GM21367 (cell line): ENCODE results near the gene APEH.

ENCODE experiments used
- ATAC-seq: cut with Tn5 transposase; IDR thresholded peaks from one replicate; pipeline ENCODE4 v1.9.1; 2021; ENCODE audit not compliant: unreplicated experiment

Gene APEH

DNA sequence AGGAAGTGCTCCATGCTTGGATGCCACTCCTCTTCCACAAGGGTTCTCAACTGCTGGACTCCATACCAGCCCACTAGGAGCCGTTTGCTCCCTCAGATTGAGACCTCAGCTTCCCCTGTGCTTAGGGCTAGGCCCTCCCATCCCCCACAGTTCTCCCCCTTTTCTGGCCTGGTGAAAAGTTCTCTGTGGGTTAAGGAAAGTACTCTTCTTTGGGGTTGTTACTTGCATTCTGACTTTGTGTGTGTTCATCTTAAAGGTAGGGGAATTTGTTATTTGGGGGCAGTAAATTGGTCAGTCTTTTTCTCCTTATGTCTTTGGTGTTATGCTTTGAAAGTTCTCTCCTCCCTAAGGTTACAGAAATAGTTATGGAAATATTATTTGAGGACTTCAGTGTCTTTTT, 24.0 kb upstream of the APEH start:
- no peak for ATAC-seq

DNA sequence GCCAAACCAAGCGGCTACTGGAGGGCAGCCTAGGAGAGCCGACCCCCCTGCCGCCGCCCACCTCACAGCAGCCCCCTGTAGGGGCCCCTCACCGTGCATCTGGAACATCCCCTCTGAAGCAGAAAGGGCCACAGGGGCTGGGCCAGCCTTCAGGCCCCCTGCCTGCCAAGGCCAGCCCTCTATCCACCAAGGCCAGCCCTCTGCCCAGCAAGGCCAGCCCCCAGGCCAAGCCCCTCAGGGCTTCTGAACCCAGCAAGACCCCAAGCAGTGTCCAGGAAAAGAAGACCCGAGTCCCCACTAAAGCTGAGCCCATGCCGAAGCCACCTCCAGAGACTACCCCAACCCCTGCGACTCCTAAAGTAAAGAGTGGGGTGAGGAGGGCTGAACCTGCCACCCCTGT, 23.5 kb upstream of the APEH start:
- no peak for ATAC-seq

DNA sequence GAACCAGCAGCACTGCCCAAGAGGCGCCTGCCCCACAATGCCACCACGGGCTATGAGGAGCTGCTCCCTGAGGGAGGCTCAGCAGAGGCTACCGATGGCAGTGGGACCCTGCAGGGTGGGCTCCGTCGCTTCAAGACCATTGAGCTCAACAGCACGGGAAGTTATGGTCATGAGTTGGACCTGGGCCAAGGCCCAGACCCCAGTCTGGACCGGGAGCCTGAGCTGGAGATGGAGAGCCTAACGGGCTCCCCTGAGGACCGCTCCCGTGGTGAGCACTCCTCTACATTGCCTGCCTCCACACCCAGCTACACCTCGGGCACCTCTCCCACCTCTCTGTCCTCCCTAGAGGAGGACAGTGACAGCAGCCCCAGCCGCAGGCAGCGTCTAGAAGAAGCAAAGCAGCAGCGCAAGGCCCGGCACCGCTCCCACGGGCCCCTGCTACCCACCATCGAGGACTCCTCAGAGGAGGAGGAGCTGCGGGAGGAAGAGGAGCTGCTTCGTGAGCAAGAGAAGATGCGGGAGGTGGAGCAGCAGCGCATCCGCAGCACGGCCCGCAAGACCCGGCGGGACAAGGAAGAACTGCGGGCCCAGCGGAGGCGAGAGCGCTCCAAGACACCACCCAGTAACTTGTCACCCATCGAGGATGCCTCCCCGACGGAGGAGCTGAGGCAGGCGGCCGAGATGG, 21.8 kb upstream of the APEH start:
- no peak for ATAC-seq

DNA sequence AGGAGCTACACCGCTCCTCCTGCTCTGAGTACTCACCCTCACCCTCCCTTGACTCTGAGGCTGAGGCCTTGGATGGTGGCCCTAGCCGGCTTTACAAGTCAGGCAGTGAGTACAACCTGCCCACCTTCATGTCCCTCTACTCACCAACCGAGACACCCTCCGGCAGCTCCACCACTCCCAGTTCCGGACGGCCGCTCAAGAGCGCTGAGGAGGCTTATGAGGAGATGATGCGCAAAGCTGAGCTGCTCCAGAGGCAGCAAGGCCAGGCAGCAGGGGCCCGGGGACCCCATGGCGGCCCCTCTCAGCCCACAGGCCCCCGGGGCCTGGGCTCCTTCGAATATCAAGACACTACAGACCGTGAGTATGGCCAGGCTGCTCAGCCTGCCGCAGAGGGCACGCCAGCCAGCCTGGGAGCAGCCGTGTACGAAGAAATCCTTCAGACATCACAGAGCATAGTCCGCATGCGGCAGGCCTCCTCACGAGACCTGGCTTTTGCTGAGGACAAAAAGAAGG, 21.2 kb upstream of the APEH start:
- no peak for ATAC-seq

DNA sequence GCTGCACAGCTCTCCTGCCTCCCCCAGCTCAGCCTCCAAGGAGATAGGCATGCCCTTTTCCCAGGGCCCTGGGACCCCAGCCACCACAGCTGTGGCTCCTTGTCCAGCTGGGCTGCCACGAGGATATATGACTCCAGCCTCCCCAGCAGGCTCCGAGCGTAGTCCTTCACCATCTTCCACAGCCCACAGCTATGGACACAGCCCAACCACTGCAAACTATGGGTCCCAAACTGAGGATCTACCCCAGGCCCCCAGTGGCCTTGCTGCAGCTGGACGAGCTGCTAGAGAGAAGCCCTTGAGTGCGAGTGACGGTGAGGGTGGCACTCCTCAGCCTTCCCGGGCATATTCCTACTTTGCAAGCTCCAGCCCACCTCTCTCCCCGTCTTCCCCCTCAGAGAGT, 20.5 kb upstream of the APEH start:
- no peak for ATAC-seq

DNA sequence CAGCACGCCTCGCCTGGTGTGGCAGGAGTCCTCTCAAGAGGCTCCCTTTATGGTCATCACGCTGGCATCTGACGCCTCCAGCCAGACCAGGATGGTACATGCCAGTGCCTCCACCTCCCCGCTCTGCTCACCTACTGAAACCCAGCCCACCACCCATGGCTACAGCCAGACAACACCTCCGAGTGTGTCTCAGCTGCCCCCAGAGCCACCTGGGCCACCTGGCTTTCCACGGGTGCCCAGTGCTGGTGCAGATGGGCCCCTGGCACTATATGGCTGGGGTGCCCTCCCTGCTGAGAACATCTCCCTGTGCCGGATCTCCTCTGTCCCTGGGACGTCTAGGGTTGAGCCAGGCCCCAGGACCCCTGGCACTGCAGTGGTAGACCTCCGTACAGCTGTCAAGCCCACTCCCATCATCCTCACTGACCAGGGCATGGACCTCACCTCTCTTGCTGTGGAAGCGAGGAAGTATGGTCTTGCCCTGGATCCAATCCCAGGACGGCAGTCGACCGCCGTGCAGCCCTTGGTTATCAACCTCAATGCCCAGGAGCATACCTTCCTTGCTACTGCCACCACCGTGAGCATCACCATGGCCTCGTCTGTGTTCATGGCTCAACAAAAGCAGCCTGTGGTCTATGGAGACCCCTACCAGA, 19.9 kb upstream of the APEH start:
- no peak for ATAC-seq

DNA sequence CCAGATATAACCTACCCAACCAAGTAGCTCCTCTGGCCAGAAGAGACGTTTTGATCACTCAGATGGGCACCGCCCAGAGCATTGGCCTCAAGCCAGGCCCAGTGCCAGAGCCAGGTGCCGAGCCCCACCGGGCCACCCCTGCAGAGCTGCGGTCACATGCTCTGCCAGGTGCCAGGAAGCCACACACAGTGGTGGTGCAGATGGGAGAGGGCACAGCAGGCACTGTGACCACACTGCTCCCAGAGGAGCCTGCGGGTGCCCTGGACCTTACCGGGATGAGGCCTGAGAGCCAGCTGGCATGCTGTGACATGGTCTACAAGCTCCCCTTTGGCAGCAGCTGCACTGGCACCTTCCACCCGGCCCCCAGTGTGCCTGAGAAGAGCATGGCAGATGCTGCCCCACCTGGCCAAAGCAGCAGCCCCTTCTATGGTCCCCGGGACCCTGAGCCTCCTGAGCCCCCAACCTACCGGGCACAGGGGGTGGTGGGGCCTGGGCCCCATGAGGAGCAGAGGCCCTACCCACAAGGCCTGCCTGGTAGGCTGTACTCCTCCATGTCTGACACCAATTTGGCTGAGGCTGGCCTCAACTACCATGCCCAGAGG, 19.1 kb upstream of the APEH start:
- ATAC-seq: no peak

DNA sequence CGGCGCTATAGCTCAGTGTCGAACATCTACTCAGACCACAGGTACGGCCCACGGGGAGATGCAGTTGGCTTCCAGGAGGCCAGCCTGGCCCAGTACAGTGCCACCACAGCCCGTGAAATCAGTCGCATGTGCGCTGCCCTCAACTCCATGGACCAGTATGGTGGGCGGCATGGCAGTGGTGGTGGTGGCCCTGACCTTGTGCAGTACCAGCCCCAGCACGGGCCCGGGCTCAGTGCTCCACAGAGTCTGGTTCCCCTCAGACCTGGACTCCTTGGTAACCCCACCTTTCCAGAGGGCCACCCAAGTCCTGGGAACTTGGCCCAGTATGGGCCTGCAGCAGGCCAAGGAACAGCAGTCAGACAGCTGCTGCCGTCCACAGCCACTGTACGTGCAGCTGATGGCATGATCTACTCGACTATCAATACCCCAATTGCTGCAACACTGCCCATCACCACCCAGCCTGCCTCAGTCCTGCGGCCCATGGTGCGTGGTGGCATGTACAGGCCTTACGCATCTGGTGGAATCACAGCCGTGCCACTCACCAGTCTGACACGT, 18.3 kb upstream of the APEH start:
- ATAC-seq: no peak

DNA sequence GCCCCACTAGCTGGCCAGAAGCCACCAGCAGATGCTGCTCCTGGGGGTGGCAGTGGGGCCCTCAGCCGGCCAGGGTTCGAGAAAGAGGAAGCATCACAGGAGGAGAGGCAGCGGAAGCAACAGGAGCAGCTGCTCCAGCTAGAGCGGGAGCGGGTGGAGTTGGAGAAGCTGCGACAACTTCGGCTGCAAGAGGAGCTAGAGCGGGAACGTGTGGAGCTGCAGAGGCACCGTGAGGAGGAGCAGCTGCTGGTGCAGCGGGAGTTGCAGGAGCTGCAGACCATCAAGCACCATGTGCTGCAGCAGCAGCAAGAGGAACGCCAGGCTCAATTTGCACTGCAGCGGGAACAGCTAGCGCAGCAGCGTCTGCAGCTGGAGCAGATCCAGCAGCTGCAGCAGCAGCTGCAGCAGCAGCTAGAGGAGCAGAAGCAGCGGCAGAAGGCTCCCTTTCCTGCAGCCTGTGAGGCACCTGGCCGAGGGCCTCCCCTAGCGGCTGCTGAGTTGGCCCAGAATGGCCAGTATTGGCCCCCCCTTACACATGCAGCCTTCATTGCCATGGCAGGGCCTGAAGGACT, 17.5 kb upstream of the APEH start:
- ATAC-seq: no peak

DNA sequence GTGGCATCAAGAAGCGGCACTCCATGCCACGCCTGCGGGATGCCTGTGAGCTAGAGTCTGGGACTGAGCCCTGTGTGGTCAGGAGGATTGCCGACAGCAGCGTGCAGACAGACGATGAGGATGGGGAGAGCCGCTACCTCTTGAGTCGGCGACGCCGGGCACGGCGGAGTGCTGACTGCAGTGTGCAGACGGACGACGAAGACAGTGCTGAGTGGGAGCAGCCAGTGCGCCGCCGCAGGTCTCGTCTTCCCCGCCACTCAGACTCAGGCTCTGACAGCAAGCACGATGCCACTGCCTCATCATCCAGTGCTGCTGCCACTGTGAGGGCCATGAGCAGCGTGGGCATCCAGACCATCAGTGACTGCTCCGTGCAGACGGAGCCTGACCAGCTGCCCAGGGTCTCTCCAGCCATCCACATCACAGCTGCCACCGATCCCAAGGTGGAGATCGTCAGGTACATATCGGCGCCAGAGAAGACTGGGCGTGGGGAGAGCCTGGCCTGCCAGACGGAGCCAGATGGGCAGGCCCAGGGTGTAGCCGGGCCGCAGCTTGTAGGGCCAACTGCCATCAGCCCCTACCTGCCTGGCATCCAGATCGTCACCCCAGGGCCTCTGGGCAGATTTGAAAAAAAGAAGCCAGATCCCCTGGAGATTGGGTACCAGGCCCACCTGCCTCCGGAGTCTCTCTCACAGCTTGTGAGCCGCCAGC, 16.8 kb upstream of the APEH start:
- ATAC-seq: no peak

DNA sequence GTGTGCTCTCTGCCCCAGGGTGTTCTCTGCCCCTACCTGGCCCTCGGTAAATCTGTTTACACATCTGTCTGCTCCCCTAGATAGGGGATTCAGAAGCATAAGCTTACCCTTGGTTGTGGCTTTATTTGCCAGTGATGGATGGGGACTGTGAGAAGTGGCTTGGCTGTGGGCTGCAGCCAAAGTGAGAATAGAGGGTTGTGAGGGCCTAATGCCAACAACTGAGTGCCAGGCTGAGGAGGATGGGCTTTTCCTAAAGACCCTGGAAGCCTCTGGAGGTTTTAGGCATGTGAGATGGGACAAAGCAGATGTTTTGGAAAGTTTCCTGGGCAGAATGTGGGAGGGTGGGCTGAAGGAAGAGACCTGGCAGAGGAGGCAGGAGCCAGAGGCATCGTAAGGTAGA, 15.4 kb upstream of the APEH start:
- ATAC-seq: no peak

DNA sequence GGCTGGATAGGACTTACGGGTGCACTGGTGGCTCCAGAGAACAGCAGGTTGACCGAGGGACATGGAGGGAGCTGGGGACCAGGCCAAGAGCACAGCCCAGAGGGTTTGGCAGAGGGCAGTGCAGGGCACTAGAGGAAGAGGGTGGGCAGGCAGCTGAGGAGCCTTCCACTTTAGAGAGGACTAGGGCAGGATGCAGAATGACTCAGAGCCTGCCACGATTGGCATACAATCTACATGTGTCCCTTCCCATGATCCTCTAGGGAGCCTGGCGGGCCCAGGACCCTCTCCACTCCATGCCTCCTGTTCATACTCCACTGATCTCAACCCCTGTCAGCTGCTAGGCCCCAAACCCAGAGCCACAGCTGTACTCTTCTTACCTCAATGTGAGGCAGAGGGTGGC, 14.4 kb upstream of the APEH start:
- ATAC-seq: no peak

DNA sequence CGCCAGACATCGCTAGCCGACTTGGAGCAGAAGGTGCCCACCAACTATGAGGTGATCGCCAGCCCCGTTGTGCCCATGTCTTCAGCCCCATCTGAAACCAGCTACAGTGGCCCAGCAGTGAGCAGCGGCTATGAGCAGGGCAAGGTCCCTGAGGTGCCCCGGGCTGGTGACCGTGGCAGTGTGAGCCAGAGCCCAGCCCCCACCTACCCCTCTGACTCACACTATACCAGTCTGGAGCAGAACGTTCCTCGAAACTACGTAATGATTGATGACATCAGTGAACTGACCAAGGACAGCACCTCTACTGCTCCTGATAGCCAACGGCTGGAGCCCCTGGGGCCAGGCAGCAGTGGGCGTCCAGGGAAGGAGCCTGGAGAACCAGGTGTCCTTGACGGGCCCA, 12.9 kb upstream of the APEH start:
- no peak for ATAC-seq

DNA sequence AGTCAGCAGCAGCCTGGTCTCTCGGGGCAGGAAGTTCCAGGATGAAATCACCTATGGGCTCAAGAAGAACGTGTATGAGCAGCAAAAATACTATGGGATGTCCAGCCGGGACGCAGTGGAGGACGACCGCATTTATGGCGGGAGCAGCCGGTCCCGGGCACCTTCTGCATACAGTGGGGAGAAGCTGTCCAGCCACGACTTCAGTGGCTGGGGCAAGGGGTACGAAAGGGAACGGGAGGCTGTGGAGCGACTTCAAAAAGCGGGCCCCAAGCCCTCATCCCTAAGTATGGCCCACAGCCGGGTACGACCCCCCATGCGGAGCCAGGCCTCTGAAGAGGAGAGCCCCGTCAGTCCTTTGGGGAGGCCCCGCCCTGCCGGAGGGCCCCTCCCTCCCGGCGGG, 12.1 kb upstream of the APEH start:
- ATAC-seq: no peak

DNA sequence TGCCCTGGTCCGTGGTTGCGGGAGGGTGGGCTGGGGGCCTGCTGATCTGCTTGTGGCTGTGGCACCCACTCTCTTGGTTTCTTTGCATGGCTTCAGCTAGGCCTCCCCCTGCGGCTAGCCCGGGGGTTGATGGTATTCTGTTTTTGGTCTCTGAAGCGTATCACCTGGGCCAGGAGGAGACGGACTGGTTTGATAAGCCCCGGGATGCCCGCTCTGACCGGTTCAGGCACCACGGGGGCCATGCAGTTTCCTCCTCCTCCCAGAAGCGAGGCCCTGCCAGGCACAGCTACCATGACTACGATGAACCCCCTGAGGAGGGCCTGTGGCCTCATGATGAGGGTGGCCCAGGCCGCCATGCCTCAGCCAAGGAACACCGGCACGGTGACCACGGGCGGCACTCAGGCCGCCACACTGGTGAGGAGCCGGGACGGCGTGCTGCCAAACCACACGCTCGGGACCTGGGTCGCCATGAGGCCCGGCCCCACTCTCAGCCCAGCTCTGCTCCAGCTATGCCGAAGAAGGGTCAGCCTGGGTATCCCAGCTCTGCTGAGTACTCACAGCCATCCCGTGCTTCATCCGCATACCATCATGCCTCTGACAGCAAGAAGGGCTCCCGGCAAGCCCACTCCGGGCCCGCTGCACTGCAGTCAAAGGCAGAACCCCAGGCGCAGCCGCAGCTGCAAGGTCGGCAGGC, 11.3 kb upstream of the APEH start:
- ATAC-seq: no peak

DNA sequence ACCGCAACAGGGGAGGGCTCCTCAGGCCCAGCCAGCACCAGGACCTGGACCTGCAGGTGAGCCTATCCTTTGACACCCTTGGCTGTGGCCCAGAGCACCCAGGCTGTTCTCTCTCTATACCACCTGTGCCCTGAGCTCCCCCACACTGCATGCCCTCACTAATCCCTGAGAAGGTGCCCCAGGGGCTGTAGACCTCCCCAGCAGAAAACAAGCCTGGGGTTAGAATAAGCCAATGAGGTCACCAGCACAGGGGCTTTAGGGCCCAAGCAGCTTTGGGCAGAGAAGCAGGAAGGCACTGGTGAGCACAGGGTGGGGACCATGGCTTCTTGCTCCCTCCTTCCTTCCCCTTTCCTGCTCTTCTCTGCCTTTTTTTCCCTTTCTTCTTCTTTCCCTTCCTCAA, 10.3 kb upstream of the APEH start:
- ATAC-seq: no peak

DNA sequence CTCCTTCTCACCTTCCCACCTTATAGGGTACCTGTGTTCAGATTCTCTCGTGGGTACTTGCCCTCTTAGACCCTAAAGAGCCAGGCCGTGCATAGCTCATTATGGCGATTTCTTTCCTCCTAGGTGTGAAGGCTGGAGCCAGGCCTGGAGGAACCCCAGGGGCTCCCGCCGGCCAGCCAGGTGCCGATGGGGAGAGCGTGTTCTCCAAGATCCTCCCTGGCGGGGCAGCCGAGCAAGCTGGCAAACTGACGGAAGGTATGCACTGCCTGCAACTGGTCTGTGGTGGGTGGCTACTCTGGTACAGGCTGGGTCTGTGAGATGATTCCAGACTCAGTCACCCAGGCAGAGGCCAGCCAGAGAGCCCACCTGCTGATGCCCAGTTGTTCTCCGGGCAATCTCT, 9.9 kb upstream of the APEH start:
- no peak for ATAC-seq

DNA sequence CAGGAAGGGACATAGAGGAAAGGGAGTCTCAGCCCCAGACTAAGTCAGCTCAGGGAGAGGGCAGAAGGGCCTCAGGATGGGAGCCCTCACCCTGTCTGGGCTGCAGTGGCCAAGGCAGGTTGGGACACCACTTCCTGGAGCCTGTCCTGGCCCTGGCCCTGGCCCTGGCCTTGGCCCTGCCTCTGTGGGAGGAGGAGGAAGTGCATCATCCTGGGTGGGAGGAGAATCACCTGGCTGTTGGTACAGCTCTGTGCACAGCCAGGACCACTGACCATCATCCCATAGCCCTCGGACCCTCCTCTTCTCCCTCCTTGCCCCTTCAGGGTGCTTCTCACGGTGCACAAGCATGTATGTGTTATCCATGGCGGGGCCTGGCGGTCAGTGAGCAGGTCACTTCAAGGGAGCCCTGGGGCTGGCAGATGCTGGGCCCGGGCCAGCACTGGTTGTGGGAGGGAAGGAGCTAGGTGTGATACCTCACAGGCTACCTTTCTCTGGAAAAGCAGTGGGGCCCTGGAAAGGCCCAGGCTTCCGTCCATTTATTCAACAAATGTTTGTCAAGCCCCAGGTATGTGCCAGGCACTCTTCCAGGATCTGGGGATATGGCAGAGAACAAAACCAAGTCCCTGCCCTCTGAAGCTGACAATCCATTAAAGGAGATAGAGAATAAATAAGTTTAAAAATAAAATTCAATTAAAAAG, 8.2 kb upstream of the APEH start:
- no peak for ATAC-seq

DNA sequence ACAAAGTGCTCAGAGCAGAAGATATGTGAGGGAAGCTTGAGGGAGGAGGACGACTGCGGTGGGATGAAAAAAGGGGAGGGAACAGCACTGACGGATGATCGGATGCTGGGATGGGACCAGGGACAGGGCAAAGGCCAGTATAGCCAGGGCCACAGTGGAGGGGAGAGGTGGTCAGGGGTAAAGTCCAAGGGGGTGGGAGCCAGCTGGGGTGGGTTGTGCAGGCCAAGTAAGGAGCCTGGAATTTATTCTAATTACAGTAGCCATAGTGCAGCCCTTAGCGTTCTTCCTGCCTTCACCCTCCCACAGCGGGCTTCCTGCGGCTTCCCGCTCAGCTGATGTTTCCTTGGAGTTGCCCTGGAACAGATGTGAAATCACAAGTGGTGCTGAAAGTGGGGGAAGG, 7.6 kb upstream of the APEH start:
- no peak for ATAC-seq
